ENCODE results near the gene ENO2.
A peak's percentile ranks its signal among the peaks of the same experiment; 100 is the strongest.

ENO2 gene

DNA sequence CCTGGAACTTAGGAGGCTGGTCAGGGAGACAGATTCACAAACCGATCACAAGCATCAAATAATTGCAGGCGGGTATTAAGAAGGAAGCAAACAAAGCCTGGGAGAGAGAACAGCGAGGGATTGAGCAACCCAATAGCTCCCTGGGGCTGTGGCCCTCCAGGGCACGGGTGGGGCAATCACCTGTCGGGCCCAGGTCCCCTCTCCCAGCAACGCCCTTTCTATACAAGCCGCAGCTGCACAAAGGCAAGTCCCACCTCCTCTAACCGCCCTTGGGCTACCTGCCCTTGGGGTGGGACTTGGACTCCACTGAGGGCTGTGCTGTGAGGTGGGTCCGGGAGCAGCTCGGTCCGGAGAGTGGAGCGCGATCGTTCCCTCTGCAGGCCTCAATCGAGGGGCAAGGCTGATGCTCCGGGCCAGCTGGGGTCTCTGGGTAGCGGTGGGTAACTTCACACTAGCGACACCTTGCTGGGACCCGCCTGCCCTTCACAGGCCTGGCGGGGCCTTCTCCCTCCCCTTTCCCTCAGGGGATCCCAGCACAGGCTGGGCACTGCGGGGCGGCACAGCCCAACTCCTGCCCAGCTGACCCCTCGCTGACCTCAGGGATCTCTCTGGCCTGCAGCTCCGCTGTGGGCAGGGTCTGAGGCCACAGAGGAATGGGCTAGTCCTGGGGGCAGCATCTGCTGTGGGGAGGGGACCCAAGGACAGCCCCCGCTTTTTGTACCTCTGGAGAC, 48.1 kb downstream of the ENO2 start:
- no peak for DNase-seq

- DNase-seq = no peak
These were observed 48.8 kb downstream of the ENO2 start for GRCh38 chr12:6963016-6963731.

DNA sequence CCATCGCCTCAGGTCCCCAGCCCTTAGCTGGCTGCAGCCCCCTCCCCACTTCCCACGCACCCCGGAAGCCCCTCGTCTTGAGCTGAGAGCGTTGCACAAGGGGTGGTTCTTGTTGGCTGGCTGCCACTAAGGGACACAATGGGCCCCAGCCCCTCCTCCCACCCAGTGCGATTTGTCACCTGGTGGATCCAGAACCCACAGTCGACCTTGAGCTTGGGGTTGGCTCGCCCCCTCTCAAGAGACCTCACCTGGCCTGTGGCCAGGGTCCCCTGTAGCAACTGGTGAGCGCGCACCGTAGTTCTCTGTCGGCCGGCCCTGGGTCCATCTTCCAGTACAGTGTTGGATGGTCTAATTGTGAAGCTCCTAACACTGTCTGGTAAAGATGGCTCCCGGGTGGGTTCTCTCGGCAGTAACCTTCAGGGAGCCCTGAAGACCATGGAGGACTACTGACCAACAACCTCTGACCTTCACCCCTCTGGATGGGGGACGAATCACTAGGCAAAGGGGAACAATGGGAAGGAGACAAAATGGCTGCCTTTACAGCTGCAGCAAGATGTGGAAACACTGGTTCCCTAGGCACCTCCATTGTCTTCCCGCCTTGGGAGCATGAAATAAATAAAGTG, 49.5 kb downstream of the ENO2 start:
- DNase-seq = no peak

- DNase-seq = no peak
These were observed 50.2 kb downstream of the ENO2 start for GRCh38 chr12:6964605-6965025.

DNA sequence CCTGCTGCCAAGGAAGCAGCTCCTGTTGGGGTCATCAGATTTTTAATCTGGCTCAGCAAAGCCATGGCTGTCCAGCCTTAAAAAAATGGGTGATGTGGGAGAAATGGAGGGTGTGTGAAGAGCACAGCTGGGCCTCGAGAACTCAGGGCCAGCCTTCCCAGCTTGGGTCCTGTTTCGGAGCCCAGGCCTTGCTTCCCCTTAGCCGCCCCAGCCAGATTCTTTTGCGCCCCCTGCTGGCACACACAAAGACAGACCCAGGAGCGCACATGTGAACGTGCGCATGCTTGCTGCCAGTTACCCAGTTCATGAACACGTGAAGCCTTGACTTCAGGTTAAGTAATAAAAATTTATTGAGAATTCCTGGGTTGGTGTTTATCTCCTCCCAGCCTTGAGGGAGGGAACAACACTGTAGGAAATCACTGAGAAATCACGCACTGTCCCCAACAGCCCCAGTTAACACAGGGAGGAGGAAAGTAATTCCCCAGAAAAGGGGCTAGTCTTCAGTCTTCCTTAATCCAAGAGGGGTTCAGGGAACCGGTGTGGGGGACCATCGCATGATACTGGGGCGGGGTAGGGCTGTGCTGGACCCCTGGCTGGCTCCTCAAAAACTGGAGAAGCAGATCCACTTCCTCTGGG, 50.8 kb downstream of the ENO2 start:
- peak; percentile 95 for DNase-seq

DNA sequence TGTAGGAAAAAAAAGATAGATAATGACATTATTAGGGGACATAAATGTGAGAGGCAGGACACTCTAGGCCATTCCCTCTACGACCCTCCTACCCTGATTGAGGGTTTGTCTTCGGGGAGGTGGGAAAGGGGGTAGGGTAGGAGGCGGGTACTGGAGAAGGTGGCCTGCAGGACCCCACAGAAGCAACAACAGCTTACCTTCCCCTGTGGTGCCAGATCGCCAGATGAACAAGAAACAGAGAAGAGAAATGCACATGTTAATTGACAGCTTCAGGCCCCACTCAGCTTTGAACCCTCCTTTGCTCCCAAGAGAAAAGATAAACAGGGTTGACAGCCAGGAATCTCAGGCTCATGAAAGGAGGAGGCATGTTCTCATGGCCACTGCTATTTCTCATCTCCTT, 51.3 kb downstream of the ENO2 start:
- DNase-seq = no peak

DNA sequence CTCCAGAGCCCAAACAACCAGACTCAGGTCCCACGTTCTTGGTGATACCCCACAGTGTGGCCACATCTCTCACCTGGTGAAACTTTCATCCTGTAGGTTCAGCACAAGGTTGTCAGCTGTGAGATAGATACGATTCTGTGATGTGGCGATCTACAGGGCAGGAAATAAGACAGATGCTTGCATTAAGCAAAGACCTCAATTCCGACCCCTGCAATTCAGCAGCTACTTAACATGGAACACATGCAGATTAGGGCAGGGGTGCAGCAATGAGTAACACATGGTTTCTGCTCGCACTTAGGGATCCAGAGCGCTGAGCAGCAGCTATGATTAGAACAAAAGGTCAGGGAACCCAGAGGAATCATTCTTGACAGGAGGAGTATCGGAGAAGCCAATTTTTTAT, 52.0 kb downstream of the ENO2 start:
- DNase-seq = no peak

GRCh38 chr12:6967651-6968100, 53.3 kb downstream of the ENO2 start:
- DNase-seq = no peak

GRCh38 chr12:6968426-6968825, 54.0 kb downstream of the ENO2 start:
- DNase-seq = no peak

GRCh38 chr12:6970096-6970527, 55.7 kb downstream of the ENO2 start:
- no peak for DNase-seq
